Panc1 (cell line): ENCODE data around the gene VAC14.

Experiments used
- POLR2AphosphoS5 ChIP-seq: IDR thresholded peaks from 2 replicates; pipeline ENCODE4 v1.6.1; 2012; ENCODE audit warnings: mild to moderate bottlenecking, low read depth, low read length, moderate library complexity
- SIN3A ChIP-seq: IDR thresholded peaks from 2 replicates; pipeline ENCODE4 v1.6.1; 2012; ENCODE audit warnings: low read depth, mild to moderate bottlenecking, low read length, moderate library complexity, borderline replicate concordance; ENCODE audit not compliant: insufficient read depth
- TCF7L2 ChIP-seq: IDR thresholded peaks from 2 replicates; pipeline ENCODE4 v1.6.1; 2011; ENCODE audit warnings: mild to moderate bottlenecking, low read depth, low read length, inconsistent platforms
- TF ChIP-seq, protein P1 (sequence below): fragments of 450-650 bp; IDR thresholded peaks from 2 replicates; pipeline ENCODE4 v1.5.1; 2017; ENCODE audit warnings: mild to moderate bottlenecking
- TF ChIP-seq, protein P2 (sequence below), 2 experiments: IDR thresholded peaks; 2 replicates each; pipeline ENCODE4 v1.6.1; 2011 to 2012; ENCODE audit warnings: low read depth in 2 of 2, control low read depth in 1 of 2, low read length in 1 of 2, mild to moderate bottlenecking in 1 of 2, moderate library complexity in 1 of 2; ENCODE audit not compliant: insufficient read depth in 1 of 2

DNA sequence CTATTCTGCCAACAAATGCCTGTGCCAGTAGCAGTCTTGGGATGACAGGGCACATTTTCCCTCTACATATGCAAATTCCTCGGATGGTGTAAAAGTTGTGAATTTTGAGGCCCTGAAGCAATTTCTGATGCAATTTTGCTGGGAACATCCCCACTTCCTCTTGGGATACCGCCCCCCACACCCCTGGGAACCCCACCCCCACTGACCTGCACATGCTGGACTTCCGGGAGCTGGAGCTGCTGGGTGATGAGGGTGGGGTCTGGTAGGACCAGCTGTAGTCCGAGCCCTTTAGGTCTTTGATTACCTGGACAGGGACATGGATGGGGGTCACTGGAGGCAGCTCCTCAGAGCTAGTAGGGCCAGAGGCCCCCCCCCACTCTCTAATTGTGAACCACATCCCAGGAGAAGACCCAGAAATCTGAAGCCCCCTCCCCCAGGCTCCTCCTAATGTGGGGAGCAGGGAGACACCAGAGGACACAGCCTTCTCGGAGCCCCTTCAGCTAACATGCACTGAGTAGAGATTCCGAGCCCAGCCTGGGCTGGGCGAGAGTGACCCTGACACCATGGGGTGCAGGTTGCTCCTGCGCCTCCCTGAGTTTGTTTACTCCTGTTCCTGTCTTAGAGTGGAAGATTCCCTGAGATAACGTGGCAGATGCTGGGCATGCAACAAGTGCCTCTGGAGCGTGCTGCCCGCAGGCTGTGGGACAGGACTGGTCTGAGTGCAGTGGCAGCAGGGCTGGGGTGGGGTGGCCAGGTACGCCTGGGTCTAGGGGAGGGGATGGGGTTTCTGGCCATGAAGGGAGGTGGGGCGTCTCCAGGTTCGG is 124.1 kb downstream of the VAC14 start:
- TF ChIP-seq, protein P1, sequence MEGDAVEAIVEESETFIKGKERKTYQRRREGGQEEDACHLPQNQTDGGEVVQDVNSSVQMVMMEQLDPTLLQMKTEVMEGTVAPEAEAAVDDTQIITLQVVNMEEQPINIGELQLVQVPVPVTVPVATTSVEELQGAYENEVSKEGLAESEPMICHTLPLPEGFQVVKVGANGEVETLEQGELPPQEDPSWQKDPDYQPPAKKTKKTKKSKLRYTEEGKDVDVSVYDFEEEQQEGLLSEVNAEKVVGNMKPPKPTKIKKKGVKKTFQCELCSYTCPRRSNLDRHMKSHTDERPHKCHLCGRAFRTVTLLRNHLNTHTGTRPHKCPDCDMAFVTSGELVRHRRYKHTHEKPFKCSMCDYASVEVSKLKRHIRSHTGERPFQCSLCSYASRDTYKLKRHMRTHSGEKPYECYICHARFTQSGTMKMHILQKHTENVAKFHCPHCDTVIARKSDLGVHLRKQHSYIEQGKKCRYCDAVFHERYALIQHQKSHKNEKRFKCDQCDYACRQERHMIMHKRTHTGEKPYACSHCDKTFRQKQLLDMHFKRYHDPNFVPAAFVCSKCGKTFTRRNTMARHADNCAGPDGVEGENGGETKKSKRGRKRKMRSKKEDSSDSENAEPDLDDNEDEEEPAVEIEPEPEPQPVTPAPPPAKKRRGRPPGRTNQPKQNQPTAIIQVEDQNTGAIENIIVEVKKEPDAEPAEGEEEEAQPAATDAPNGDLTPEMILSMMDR: no peak
- TF ChIP-seq SIN3A (no peak), POLR2AphosphoS5 (no peak), TCF7L2 (no peak)
- TF ChIP-seq, protein P2, sequence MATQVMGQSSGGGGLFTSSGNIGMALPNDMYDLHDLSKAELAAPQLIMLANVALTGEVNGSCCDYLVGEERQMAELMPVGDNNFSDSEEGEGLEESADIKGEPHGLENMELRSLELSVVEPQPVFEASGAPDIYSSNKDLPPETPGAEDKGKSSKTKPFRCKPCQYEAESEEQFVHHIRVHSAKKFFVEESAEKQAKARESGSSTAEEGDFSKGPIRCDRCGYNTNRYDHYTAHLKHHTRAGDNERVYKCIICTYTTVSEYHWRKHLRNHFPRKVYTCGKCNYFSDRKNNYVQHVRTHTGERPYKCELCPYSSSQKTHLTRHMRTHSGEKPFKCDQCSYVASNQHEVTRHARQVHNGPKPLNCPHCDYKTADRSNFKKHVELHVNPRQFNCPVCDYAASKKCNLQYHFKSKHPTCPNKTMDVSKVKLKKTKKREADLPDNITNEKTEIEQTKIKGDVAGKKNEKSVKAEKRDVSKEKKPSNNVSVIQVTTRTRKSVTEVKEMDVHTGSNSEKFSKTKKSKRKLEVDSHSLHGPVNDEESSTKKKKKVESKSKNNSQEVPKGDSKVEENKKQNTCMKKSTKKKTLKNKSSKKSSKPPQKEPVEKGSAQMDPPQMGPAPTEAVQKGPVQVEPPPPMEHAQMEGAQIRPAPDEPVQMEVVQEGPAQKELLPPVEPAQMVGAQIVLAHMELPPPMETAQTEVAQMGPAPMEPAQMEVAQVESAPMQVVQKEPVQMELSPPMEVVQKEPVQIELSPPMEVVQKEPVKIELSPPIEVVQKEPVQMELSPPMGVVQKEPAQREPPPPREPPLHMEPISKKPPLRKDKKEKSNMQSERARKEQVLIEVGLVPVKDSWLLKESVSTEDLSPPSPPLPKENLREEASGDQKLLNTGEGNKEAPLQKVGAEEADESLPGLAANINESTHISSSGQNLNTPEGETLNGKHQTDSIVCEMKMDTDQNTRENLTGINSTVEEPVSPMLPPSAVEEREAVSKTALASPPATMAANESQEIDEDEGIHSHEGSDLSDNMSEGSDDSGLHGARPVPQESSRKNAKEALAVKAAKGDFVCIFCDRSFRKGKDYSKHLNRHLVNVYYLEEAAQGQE (IDR thresholded peaks at IDR 0.05; ENCODE audit: insufficient read depth in 1 of 2, low read depth in 2 of 2, low read length in 1 of 2): no peak
